ENCODE results near the gene RPS23.

The RPS23 gene

GRCh38 chr5:82295959-82296531 lies 17.9 kb upstream of the RPS23 start:
- H3K27me3 ChIP-seq = no peaks in the 10 kb centered on the region
- no peak overlapping the region for H3K4me3 ChIP-seq
- no peak overlapping the region for H3K4me2 ChIP-seq
- TF ChIP-seq Cebpa-rat (IDR thresholded peaks at IDR 0.05) = no peak
- H3K27ac ChIP-seq = no peak overlapping the region
- H3K4me1 ChIP-seq = peaks cover 4 to 20% (median 7%) of the 10 kb centered on the region in 10 experiments; a peak in 17 of 20 replicates
- no peaks in the 10 kb centered on the region for H4K20me1 ChIP-seq
- no peaks in the 10 kb centered on the region for H3K9me3 ChIP-seq (replicated peaks in 1 of 11)
- no peak overlapping the region for H3K9ac ChIP-seq
- H3K36me3 ChIP-seq = no peaks in the 10 kb centered on the region

- Histone ChIP-seq H4K20me1 (no peaks in the 10 kb centered on the region), H3K27me3 (no peaks in the 10 kb centered on the region), H3K9me3 (replicated peaks in 1 of 11) (no peaks in the 10 kb centered on the region), H3K27ac (no peak overlapping the region), H3K4me1 (peaks cover 4 to 23% (median 7%) of the 10 kb centered on the region in 10 experiments; a peak in 17 of 20 replicates), H3K4me2 (no peak overlapping the region), H3K4me3 (no peak overlapping the region), H3K36me3 (no peaks in the 10 kb centered on the region), H3K9ac (no peak overlapping the region)
- TF ChIP-seq Cebpa-rat (IDR thresholded peaks at IDR 0.05) = no peak
Observed at GRCh38 chr5:82295144-82295543, 17.0 kb upstream of the RPS23 start.

GRCh38 chr5:82291420-82291819 lies 13.3 kb upstream of the RPS23 start:
- Histone ChIP-seq H3K4me2 (peak overlapping the region in 2 of 11 experiments; percentile 2 to 42; a peak in 2 of 22 replicates), H3K27me3 (no peaks in the 10 kb centered on the region), H4K20me1 (no peaks in the 10 kb centered on the region), H3K4me1 (peaks cover 0 to 11% (median 0%) of the 10 kb centered on the region in 10 experiments; a peak in 2 of 20 replicates), H3K4me3 (no peak overlapping the region), H3K9ac (no peak overlapping the region), H3K9me3 (replicated peaks in 1 of 11) (no peaks in the 10 kb centered on the region), H3K36me3 (no peaks in the 10 kb centered on the region), H3K27ac (no peak overlapping the region)
- TF ChIP-seq Cebpa-rat (IDR thresholded peaks at IDR 0.05) = no peak

GRCh38 chr5:82290908-82291307 lies 12.8 kb upstream of the RPS23 start:
- Histone ChIP-seq H3K4me2 (no peak overlapping the region; a peak in 1 of 22 replicates), H3K27ac (no peak overlapping the region), H3K4me1 (peaks cover 0 to 11% (median 0%) of the 10 kb centered on the region in 10 experiments; a peak in 2 of 20 replicates), H4K20me1 (no peaks in the 10 kb centered on the region), H3K9me3 (replicated peaks in 1 of 11) (no peaks in the 10 kb centered on the region), H3K36me3 (no peaks in the 10 kb centered on the region), H3K9ac (no peak overlapping the region), H3K27me3 (no peaks in the 10 kb centered on the region), H3K4me3 (no peak overlapping the region)
- no peak for TF ChIP-seq Cebpa-rat (IDR thresholded peaks at IDR 0.05)

GRCh38 chr5:82290005-82290404 lies 11.9 kb upstream of the RPS23 start:
- H3K9ac ChIP-seq = no peak overlapping the region
- H4K20me1 ChIP-seq = no peaks in the 10 kb centered on the region
- no peak for TF ChIP-seq Cebpa-rat (IDR thresholded peaks at IDR 0.05)
- no peak overlapping the region for H3K4me2 ChIP-seq
- no peak overlapping the region for H3K4me3 ChIP-seq
- H3K27ac ChIP-seq = no peak overlapping the region
- H3K4me1 ChIP-seq = peaks cover 0 to 11% (median 0%) of the 10 kb centered on the region in 10 experiments; a peak in 2 of 20 replicates
- H3K27me3 ChIP-seq = no peaks in the 10 kb centered on the region
- H3K9me3 ChIP-seq (replicated peaks in 1 of 11) = no peaks in the 10 kb centered on the region
- H3K36me3 ChIP-seq = no peaks in the 10 kb centered on the region

DNA sequence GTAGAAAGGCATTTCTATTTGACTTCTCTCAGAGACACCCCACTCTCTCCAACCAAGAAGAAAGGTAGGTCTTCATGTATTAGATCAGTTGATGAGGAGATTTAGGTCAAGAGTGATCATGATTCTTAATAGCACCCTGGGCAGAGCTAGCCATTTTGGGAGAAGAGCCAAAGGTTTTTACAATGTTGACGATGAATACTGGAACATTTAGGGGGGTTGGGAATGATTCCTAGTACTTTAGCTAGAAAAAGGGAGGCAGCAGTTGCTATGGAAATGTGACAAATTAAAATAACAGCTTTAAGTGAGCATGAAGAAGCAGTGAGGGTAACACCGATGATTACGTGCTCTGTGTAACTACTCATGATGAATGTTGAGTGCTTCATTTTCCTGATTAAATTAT lies 9.5 kb upstream of the RPS23 start:
- H3K4me3 ChIP-seq = no peak overlapping the region
- TF ChIP-seq Cebpa-rat (IDR thresholded peaks at IDR 0.05) = no peak
- H4K20me1 ChIP-seq = no peaks in the 10 kb centered on the region

GRCh38 chr5:82285206-82285605 lies 7.1 kb upstream of the RPS23 start:
- no peaks in the 10 kb centered on the region for H4K20me1 ChIP-seq
- no peak for TF ChIP-seq Cebpa-rat (IDR thresholded peaks at IDR 0.05)
- H3K4me2 ChIP-seq = no peak overlapping the region
- no peaks in the 10 kb centered on the region for H3K36me3 ChIP-seq
- peaks cover 0 to 11% (median 0%) of the 10 kb centered on the region in 10 experiments; a peak in 3 of 20 replicates for H3K4me1 ChIP-seq
- no peak overlapping the region for H3K27ac ChIP-seq
- no peak overlapping the region for H3K9ac ChIP-seq
- H3K4me3 ChIP-seq = no peak overlapping the region
- H3K27me3 ChIP-seq = no peaks in the 10 kb centered on the region
- no peaks in the 10 kb centered on the region for H3K9me3 ChIP-seq (replicated peaks in 1 of 11)

More for the DNA sequence above, 9.5 kb upstream of the RPS23 start:
- H3K9ac ChIP-seq = no peak overlapping the region
- no peaks in the 10 kb centered on the region for H3K27me3 ChIP-seq
- no peaks in the 10 kb centered on the region for H3K36me3 ChIP-seq
- no peak overlapping the region for H3K4me2 ChIP-seq
- H3K9me3 ChIP-seq (replicated peaks in 1 of 11) = no peaks in the 10 kb centered on the region
- H3K27ac ChIP-seq = no peak overlapping the region
- H3K4me1 ChIP-seq = peaks cover 0 to 11% (median 0%) of the 10 kb centered on the region in 10 experiments; a peak in 2 of 20 replicates

- Histone ChIP-seq H3K27me3 (no peaks in the 10 kb centered on the region), H3K9me3 (replicated peaks in 1 of 11) (no peaks in the 10 kb centered on the region), H3K27ac (no peak overlapping the region), H3K4me1 (peaks cover 5 to 20% (median 10%) of the 10 kb centered on the region in 10 experiments; a peak in 18 of 20 replicates), H3K9ac (no peak overlapping the region), H3K4me2 (no peak overlapping the region), H4K20me1 (no peaks in the 10 kb centered on the region), H3K4me3 (no peak overlapping the region), H3K36me3 (no peaks in the 10 kb centered on the region)
- no peak for TF ChIP-seq Cebpa-rat (IDR thresholded peaks at IDR 0.05)
Observed at GRCh38 chr5:82283893-82284292, 5.7 kb upstream of the RPS23 start.

DNA sequence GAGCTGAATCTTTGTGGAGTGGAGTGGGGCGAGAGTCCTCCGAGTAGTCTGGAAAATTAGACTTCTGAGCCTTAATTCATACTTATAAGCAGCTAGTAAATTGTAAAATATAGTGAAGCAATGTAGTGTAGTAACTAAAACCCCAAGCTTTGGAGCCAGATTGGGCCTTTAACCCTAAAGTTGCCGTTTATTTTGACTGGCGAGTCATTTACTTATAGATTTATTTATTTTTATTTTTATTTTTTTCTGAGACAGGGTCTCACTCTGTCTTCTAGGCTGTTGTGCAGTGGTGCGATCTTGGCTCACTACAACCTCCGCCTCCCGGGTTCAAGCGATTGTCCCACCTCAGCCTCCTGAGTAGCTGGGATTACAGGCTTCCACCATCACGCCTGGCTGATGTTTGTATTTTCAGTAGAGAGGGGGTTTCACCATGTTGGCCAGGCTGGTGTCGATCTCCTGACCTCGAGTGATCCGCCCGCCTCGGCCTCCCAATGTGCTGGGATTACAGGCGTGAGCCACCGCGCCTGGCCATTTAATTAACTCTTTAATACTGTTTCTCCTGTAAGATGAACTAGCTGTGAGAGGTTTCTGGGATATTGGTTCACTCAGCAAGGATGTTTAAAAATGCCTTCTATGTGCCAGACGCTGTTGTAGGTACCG lies 687 bp upstream of the RPS23 start:
- Histone ChIP-seq H3K4me3 (peak overlapping the region; percentile 72 to 97 (median 90)), H3K27ac (peak overlapping the region; percentile 92 to 100 (median 97)), H3K36me3 (peaks cover 32 to 38% (median 37%) of the 10 kb centered on the region in 11 experiments), H3K4me1 (peaks cover 21 to 49% (median 37%) of the 10 kb centered on the region in 10 experiments), H3K4me2 (peak overlapping the region; percentile 83 to 97 (median 94)), H4K20me1 (peaks cover 0 to 32% (median 12%) of the 10 kb centered on the region in 11 experiments; a peak in 15 of 22 replicates), H3K9me3 (replicated peaks in 1 of 11) (no peaks in the 10 kb centered on the region), H3K9ac (peak overlapping the region; percentile 94 to 100 (median 98)), H3K27me3 (no peaks in the 10 kb centered on the region)
- TF ChIP-seq Cebpa-rat (IDR thresholded peaks at IDR 0.05) = no peak

Measured in BLaER1 treated with 17β-estradiol and CSF1 and Interleukin-3, amounts not matched to agents 10 nM and 100 nM (cell line).